ENCODE measurements around the gene AIFM3.
"Not testable (repeated sequence)": the region's sequence is repeated elsewhere in the genome, so short reads cannot be mapped to it uniquely, and the experiment has no call there.

Gene AIFM3

DNA sequence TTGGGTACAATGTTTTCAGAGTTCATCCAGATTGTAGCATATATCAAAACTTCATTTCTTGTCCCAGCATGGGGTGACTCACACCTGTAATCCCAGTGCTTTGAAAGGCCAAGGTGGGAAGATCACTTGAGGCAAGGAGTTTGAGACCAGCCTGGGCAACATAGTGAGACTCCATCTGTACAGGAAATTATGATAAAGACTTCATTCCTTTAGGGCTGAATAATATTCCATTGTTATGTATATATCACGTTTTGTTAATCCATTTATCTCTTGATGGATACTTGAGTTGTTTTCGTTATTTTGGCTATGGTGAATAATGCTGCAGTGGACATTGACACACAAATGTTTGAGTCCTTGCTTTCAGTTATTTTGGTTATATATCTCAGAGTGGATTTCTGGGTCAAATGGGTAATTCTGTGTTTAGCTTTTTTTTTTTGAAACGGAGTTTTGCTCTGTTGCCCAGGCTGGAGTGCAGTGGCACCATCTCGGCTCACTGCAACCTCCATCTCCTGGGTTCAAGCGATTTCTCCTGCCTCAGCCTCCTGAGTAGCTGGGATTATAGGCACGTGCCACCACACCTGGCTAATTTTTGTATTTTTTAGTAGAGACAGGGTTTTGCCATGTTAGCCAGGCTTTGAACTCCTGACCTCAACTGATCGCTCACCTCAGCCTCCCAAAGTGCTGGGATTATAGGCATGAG lies 24.7 kb upstream of the AIFM3 start:
- not testable (repeated sequence) for DNase-seq

DNA sequence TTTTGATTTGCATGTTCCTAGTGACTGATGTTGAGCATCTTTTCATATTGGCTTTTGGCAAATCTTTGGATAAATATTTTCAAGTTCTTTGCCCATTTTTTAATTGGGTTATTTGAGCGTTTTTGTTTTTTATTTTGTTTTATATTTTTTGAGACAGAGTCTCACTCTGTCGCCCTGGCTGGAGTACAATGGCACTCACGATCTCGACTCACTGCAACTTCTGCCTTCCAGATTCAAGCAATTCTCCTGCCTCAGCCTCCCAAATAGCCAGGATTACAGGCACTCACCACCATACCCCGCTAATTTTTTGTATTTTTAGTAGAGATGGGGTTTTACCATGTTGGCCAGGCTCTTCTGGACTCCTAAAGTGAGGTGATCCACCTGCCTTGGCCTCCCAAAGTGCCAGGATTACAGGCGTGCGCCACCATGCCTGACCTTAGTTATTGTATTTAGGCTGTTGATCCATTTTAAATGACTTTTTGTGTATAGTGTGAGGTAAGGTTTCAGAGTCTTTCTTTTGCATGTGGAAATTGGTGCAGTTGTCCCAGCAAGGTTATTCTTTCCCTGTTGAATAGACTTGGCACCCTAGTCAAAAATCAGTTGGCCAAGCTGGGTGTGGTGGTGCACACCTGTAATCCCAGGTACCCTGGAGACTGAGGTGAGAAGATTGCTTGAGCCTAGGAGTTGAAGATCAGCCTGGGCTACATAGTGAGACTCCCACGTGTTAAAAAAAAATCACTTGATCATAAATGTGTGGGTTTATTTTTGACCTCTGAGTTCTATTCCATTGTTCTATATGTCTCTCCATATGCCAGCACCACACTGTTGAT lies 23.7 kb upstream of the AIFM3 start:
- DNase-seq, result no peak

DNA sequence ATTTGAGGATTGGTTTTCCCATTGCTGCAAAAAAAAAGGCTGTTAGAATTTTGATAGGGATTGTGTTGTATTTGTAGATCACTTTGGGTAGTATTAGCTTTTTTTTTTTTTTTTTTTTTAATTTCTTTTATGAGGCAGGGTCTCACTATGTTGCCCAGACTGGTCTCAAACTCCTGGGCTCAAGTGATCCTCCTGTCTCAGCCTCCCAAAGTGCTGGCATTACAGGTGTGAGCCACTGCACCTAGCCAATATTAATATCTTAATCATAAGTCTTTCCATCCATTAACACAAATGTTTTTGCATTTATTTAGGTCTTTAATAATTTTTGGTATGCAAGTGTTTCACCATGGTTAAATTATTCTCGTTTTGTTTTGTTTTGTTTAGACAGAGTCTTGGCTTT lies 23.0 kb upstream of the AIFM3 start:
- no peak for DNase-seq

DNA sequence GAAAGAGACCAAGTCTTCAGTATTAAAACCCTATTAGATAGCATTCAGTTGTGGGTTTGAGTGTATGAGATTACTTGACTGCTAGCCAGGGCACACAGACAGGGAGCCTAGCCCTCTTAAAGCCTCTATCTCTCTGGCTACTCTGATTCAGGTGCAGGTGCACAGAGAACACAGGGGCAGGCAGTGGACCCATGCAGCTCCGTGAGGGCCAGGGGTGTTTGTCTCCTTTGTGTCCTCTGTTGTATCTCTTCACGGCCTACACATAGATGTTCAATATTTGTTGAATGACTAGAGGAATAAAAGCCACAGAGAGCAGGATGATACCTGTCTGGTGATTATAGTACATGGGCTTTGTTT lies 21.5 kb upstream of the AIFM3 start:
- DNase-seq, result no peak

DNA sequence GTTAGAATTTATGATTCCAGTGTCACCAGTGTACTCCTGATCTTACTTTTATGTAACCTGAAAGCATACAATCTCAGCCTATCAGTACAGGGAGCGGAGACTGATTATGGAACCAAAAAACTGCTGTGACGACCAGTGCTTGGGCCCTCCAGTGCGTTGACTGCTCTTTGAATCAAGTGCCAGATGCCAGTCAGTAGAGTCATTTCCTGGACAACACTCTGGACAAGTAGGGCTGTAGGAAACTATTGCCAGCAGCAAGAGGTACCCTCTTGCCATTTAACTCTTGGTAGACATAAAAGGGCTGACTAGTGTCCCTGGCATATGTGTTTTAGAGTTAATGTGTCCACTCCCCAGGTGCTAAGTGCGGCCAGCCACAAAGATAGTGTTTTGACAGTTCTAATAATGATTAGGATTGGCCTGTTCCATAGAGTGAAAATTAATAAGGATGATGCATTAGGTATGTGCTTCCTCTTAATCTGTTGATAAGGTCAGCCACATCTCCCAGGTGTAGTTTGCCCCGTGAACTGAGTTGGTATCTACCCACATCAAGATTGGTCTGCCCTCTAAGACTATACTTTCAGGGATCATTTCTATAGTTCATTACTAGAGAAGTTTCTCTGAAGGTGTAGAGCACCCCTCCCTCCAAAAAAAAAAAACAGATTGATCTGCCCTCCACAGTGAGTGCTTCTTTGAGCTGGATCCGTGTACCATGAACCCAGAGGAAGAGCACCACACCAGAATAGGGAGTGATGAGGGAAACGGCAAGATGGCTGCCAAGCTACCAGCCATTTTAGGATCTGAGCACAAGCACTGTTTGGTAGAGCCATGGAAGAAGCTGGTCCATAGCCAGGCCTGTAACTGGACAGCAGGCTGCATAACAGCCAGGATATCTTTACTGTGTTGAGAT lies 20.7 kb upstream of the AIFM3 start:
- no peak for DNase-seq

DNA sequence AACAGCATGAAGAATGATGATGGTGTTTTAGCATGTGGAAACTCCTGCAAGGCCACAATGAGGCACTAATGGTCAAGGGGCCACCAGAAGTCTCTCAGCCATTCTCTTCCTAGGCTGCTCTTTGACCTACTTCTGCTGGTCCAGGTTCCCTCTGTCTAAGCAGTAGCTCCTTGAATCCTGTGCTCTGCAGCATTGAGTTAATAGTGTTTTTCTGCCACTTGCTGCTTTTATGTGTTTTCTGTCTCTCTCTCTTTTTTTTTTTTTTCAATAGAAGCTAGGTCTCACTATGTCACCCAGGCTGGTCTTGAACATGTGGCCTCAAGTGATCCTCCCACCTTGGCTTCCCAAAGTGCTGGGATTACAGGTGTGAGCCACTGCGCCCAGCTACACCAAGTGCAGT lies 20.1 kb upstream of the AIFM3 start:
- no peak for DNase-seq

DNA sequence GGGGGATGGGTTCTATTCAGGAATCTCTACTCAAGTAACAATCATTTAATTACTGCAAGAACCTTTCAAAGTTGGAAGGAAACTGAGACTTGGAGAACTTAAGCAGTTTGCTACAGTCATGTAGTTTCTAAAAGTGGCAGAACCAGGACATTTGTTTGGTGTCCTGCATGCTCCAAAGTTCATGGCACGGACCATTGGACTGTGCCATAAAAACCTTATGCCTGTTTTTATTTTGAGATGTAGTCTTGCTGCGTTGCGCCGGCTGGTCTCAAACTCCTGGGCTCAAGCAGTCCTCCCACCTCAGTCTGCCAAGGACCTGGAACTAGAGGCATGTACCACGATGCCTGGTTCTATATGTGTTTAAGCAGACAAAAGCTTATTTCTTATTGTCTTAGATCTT lies 18.6 kb upstream of the AIFM3 start:
- no peak for DNase-seq

DNA sequence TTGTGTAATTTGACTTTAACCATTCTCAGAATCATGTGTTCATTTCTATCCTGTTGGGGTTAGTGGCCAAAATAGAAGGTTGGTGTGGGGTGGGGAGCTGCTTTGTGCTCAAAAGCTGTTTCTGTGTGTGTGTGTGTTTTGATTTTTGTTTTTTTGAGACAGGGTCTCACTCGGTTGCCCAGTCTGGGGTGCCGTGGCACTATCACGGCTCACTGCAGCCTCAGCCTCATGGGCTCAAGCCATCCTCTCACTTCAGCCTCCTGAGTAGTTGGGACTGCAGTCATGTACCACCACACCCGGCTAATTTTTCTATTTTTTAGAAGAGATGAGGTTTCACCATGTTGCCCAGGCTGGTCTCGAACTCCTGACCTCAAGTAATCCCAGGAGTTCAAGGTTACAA lies 18.1 kb upstream of the AIFM3 start:
- no peak for DNase-seq

DNA sequence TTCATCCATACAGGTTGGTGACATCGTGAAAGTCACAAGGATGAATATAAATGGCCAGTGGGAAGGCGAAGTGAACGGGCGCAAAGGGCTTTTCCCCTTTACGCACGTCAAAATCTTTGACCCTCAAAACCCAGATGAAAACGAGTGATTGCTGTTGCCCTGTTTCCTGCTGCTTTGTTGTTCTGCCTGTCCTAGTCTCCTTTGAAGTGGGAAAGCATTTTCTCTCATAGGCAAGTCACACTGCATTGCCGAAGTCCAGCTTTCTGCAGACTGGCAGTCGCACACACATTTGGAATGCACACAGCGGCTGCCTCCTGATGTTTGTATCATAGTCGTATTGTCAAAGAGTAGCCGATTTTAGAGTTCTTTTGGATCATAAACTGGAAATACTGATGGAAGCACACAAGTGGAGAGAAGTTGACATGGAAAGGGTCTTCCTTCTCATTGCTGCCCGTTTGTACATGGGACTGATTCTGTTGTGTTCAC lies 17.3 kb upstream of the AIFM3 start:
- no peak for DNase-seq

DNA sequence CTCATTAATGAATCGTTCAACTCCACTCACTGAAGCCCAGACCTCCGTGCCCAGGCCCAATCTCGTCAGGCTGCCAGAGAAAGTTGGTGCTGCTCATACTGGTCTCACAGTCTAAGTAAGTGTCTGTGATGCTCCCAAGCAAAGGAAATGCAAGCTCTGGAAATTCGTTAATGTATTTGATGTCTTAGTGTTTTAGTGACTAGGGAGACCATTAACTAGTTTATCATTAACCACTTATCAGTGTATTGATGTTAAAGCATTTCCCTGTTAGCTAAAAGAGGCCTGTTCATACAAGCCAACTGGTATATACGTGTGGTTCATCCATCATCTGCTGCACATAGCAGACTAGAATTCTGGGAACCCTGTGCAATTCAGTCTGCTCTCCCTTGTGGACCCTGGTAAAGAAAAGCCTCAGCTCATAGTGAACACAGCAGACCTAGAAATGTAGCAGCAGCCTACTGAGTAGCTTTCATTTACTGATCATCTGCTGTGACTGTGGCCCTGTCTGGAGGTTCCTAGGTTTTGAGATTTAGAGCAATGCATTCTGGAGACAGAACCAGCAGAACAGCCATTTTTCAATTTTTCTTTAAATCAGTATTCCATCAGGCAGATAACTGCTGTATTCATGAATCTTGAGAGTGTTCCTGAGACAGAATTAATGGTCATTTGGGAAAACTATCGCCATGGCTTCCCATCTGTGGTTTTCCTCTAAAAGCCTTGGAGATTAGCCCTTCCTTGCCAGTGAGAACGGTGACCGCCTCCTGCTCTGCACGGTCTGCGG lies 15.7 kb upstream of the AIFM3 start:
- no peak for DNase-seq

DNA sequence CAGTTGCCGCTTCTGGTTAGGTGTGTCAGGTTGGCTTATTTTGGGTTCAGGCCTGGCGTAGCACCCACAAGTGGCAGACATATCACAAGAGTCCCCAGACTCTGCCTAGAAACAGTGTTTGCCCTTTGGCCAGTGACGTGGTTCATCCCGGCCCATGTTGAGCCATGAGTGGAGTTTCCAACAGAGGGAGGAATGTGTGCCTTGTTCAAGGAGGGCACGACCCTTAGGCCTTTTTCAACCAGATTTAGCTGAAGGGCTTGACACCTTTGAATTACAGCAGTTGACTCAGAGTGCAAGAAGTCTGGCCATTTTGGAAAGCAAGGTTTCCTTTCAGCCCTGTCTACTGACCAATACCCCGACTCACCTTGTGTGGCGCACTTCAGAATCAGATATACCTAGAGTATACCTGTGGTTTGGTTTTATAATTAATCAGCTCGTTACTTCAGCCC lies 15.1 kb upstream of the AIFM3 start:
- DNase-seq, result no peak

DNA sequence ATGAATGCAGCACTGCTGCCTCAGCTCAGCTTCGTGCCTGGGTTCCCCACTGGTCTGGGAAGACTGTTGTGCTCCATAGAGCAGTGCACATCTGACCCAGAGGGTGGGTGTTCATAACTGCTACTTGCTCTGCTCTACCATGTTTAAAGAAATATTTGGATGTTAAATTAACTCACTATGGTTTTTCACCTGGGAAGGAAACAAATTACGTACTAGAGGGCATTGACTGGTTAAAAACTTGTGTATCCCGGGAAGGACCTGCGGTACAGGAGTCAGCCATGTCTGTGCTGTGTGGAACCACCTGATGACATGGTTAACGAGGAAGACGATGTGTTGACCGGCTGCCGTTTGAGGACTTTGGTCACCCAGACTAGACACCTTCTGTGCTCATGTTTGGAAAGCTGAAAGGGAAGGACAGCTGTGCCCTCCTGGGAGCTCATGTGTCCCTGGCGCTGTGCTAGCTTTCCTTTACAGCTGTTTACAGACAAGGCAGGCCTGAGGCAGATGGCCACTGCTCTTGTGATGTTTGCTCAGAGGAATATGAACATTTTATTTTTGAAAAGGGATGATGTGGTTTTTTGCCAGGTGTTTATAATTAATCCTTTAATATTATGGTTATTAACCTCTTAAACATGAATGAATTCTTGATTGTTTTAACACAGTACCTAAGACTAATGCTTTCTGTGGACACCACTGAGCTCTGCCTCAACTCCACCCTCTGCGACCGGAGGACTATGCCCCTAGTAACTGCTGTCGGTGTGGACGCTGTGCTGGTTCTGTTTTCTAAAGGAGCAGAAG lies 14.3 kb upstream of the AIFM3 start:
- no peak for DNase-seq

DNA sequence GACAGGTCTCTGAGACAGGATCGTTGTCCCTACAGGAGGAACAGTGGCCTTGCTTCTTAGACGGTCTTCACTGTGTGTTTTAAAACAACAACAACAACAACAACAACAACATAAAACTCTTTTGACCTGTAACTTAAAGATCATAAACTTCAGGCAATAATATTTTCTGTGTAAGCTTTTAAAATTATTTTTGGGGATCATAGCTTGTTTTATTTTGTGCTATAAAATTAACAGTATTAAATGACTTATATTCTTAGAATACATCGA lies 13.8 kb upstream of the AIFM3 start:
- DNase-seq, result no peak

DNA sequence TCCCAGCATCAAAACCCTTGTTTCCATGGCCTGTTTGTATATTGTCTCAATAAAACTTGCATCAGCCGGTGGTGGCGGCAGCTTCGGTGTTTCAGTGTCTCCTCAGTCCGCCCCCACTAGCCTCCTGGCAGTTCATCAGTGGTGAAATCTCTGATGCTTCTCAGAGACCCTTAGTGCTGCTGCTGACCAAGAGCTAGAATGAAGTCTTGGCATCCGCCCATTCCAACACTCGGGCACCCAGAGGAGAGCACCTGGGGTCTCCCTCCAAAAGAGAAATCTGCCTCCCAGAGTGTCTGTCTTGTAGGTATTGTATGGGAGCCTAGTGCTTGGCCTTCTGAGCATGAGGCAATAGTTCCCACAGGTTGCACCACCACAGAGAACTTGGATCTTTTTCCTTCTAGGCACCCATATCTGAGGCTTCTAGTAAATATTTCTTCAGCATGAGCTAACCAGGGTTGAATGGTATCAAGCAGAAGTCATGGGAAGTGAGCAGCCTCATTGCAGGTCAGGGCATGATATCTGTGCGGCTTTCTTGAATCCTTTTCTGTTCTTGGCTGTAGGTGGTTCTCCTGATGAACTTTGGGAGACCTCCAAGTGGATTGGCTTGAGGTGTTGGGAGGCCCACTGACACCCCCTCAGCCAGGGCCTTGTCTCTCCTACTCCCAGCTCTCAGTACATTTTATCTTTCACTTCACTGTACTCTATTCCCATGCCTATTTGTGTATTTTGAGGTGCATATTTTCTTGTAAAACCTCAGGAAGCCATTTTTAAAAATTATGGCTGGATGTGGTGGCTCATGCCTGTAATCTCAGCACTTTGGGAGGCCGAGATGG lies 13.2 kb upstream of the AIFM3 start:
- DNase-seq, result no peak

DNA sequence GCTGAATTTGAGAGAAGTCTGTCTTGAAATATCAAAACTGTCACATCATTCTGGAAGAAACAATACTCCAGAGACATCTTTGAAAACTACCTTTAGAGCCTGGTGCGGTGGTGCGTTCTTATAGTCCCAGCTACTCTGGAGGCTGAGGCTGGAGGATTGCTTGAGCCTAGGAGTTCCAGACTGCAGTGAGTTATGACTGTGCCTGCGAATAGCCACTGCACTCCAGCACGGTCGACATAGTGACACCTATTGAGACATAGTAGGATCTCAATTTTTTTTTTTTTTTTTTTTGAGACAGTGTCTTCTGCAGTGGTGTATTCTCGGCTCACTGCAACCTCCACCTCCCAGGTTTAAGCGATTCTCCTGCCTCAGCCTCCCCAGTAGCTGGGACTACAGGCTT lies 11.5 kb upstream of the AIFM3 start:
- no peak for DNase-seq

DNA sequence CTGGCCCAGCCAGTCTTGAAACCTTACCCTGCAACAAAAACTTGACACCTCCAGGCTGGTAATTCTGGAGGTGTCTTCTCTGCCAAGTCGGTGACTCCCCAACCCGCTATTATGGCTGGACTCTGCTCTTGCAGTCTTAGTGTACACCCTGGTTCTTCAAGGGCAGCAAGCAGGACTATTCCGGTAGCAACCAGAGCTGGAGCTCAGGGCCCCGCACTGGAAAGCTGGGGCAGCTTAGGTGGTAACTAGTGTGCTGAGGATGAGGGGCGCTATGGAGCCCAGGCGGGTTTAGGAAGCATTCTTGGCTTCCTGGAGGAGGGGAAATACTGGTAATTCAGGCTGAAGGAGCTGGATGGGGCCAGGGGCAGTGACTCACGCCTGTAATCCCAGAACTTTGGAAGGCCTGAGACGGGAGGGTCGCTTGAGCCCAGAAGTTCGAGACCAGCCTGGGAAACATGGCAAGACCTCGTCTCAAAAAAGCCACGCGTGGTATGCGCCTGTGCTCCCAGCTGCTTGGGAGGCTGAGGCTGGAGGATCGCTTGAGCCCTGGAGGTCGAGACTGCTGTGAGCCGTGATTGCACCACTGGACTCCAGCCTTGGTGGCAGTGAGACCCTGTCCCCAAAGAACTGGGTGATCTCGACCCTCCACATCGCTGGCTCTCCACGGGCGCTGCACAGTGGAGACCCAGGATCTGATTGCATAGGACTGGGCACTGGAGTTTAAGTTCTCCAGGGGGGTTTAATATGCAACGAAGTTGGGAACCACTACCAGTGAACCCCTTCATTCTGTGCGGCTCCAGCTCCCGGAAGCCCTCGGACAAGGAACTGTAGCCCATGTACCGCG lies 10.6 kb upstream of the AIFM3 start:
- DNase-seq, result no peak

DNA sequence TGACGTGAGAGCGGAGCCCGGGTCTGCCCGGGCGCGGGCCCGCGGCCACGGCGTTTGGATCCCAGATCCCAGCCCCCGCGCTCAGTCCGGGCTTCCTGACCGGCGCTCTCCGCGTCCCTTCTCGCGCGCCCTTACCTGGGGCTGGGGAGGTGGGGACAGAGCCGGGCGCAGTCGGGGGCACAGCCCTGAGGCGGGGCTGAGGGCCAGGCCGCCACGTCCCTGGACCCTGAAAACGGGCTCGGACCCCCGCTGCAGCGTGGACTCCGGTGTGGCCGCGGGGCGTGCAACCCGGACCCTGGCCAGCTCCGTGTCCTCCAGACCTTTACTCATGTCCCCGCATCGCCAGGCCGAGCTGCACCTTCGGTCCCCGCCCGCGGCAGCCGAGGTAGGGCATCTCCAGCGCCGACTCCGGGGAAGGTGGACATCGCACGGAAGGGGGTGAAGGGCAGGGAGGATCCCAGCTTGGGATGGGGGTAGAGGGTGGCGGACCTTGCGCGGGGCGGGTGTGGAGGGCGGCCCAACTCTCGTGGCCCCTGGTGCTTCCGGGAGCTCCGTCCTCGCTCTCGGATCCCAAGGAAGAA lies 9.9 kb upstream of the AIFM3 start:
- DNase-seq, result no peak

DNA sequence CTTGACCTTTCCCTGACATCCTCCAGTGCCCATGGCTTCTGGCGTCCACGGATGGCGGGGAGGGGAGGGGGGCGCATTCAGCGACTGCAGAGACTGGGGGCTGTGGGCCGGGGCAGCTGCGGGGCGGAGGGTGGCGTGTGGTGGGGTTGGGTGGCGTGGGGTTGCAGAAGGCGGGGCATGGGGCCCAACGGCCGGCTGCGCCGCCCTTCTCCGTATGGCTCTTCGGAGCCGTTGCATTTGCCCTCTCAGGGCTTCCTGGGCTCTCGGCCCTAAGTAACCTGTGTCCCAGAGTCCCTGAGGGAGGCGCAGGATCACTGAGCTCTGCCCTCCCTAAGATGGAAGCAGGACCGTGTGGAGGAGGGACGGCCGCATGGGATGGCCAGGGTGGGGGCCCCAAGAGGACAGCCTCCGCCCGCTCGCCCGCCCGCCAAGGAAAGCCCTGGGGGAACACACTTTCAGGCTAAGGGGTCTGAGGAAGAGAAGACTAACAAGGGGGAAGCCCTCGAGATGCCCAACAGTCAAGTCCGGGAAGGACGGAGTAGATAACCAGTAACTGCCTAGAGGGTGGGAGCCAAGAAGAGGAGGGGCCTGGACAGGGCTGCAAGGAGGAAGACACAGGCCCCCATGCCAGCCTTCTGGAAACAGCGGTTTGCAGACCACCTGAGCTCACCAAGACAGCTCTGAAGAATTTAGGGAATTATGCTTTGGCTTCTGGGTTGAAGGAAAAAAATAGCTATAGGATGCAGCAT lies 9.2 kb upstream of the AIFM3 start:
- no peak for DNase-seq
